OCI-LY7 (cell line): ENCODE results near the gene BRD1. TPM values are rescaled to one million over a fixed set of nuclear protein-coding genes. Genes with fewer than 3 reads are reported as not detected.
"Not testable (repeated sequence)": the region's sequence is repeated elsewhere in the genome, so short reads cannot be mapped to it uniquely, and the experiment has no call there.

Experiments used
- BruUV-seq: library from RNA; stranded (reverse); fragments of 400-500 nt; replicated peaks from 2 replicates; lab custom pipeline; 2021; lab: Mats Ljungman, UMichigan
- CTCF ChIA-PET: fragments of 300-600 bp; sonication (Branson Sonifier 250); formaldehyde crosslinking; loops from one replicate; lab custom pipeline; 2022; ENCODE audit warnings: antibody characterized with exemption; ENCODE audit not compliant: unreplicated experiment; lab: Charles Lee
- POLR2A ChIA-PET: fragments of 300-600 bp; sonication (Branson Sonifier 250); formaldehyde crosslinking; loops from one replicate; lab custom pipeline; 2022; ENCODE audit warnings: antibody characterized with exemption; lab: Charles Lee
- DNase-seq: peaks from one replicate; pipeline ENCODE4 v3.0.0-alpha.2; 2015; ENCODE audit warnings: low spot score
- H2AFZ ChIP-seq: fragments of 200-600 bp; sonication (generic), shearing (Covaris generic); 2 replicates; pipeline ENCODE4 v1.6.1; 2014; ENCODE audit warnings: mild to moderate bottlenecking, antibody characterized with exemption, low read length, moderate library complexity
- H3K27ac ChIP-seq: fragments of 200-600 bp; sonication (generic); 2 replicates; pipeline ENCODE4 v1.5.1; 2014; ENCODE audit warnings: mixed run types, low read depth, mild to moderate bottlenecking, moderate library complexity, low read length, inconsistent platforms; ENCODE audit not compliant: poor library complexity, severe bottlenecking
- H3K36me3 ChIP-seq: fragments of 200-600 bp; sonication (generic); 2 replicates; pipeline ENCODE4 v1.6.1; 2014; ENCODE audit warnings: mild to moderate bottlenecking, antibody characterized with exemption, low read length, moderate library complexity, mixed read lengths; ENCODE audit not compliant: insufficient read depth
- H3K4me1 ChIP-seq: fragments of 200-600 bp; sonication (generic); 2 replicates; pipeline ENCODE4 v1.5.1; 2014; ENCODE audit warnings: mild to moderate bottlenecking, low read length; ENCODE audit not compliant: insufficient read depth, poor library complexity, severe bottlenecking
- H3K4me2 ChIP-seq: fragments of 200-600 bp; sonication (generic); 2 replicates; pipeline ENCODE4 v1.6.1; 2014; ENCODE audit warnings: mild to moderate bottlenecking, low read length
- H3K4me3 ChIP-seq: fragments of 200-600 bp; sonication (generic); 2 replicates; pipeline ENCODE4 v1.5.1; 2014; ENCODE audit warnings: mild to moderate bottlenecking, low read depth, low read length; ENCODE audit not compliant: poor library complexity, severe bottlenecking
- H3K79me2 ChIP-seq: fragments of 200-600 bp; sonication (generic); 2 replicates; pipeline ENCODE4 v1.6.1; 2016; ENCODE audit warnings: low read depth, mild to moderate bottlenecking, low read length, moderate library complexity, mixed read lengths; ENCODE audit not compliant: insufficient read depth
- H3K9me2 ChIP-seq: fragments of 200-600 bp; sonication (generic); 2 replicates; pipeline ENCODE4 v1.6.1; 2016; ENCODE audit warnings: mild to moderate bottlenecking, low read length, mixed read lengths; ENCODE audit not compliant: insufficient read depth
- H3K9me3 ChIP-seq: fragments of 200-600 bp; sonication (generic); 2 replicates; pipeline ENCODE4 v1.6.1; 2014; ENCODE audit warnings: mild to moderate bottlenecking, mixed run types, low read length, mixed read lengths
- H4K20me1 ChIP-seq: fragments of 200-600 bp; sonication (generic); 2 replicates; pipeline ENCODE4 v1.6.1; 2014; ENCODE audit warnings: mild to moderate bottlenecking, antibody characterized with exemption, low read length, moderate library complexity, mixed read lengths; ENCODE audit not compliant: insufficient read depth
- EZH2phosphoT487 ChIP-seq: fragments of 200-600 bp; sonication (generic); IDR thresholded peaks from 2 replicates; pipeline ENCODE4 v1.6.1; 2018; ENCODE audit warnings: low read depth, borderline replicate concordance, mild to moderate bottlenecking, mixed run types, antibody characterized with exemption, low read length, moderate library complexity, mixed read lengths
- intact Hi-C: fragments of 100-400 bp; cut with micrococcal nuclease; formaldehyde crosslinking; loops from one replicate; pipeline ENCODE4 v1.10.0; 2022; ENCODE audit not compliant: unreplicated experiment
- total RNA-seq, 2 experiments: library from RNA; depleted of rRNA in 1 of 2; stranded (reverse); fragments of >200 nt in 1 of 2; shearing (Covaris generic) in 1 of 2; gene quantifications; 2 replicates each; pipeline ENCODE4 v1.2.3, GENCODE V29; 2014 to 2022
- TF ChIP-seq, protein P1 (sequence below): fragments of 200-600 bp; sonication (generic); conservative IDR thresholded peaks from 2 replicates; pipeline ENCODE4 v1.5.1; 2014; ENCODE audit warnings: mild to moderate bottlenecking, antibody characterized with exemption, low read length, moderate library complexity, mixed read lengths

The BRD1 gene
- total RNA-seq, 2 experiments from 2014 or later, result 38.1 to 46.6 TPM

DNA sequence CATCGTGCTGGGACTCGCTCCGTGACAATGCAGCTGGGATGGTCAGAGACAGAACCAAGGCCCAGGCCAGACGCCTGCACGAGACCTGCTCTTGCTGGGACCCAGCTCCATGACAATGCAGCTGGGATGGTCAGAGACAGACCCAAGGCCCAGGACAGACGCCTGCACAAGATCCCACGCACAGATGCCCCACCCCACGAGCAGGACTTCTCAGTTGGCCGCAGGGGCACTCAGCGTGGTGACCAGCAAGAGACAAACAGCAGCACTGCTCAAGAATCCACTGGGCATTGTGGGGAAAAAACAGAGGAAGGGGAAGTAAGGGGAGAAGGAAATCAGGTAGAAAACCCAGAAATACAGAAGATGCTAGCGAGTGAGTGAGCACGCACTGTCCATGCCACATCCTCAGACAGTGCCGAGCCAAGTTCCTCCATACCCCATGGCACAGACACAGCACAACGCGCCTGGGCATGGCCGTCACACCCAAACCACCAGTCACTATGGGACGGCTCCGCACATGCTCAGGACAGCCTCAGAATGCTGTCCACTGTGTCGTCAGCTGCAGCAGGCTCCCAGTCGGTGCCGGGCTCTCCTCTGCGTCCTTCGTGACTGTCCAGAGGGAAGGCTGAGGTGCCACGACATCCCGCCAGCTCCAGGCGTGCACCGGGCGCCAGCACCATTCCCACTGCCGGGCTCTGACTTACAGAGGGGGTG lies 44.5 kb downstream of the BRD1 start:
- Histone ChIP-seq H3K4me3 (no peak overlapping the region), H3K9me3 (no peaks in the 10 kb centered on the region), H4K20me1 (no peaks in the 10 kb centered on the region), H3K4me2 (no peak overlapping the region), H3K9me2 (no peaks in the 10 kb centered on the region), H3K4me1 (no peaks in the 10 kb centered on the region), H3K36me3 (peaks cover 55% of the 10 kb centered on the region), H3K27ac (no peak overlapping the region), H2AFZ (no peak overlapping the region), H3K79me2 (no peaks in the 10 kb centered on the region)
- no peak for DNase-seq
- ChIA-PET POLR2A (no interaction called here), CTCF (no interaction called here)
- TF ChIP-seq, protein P1, sequence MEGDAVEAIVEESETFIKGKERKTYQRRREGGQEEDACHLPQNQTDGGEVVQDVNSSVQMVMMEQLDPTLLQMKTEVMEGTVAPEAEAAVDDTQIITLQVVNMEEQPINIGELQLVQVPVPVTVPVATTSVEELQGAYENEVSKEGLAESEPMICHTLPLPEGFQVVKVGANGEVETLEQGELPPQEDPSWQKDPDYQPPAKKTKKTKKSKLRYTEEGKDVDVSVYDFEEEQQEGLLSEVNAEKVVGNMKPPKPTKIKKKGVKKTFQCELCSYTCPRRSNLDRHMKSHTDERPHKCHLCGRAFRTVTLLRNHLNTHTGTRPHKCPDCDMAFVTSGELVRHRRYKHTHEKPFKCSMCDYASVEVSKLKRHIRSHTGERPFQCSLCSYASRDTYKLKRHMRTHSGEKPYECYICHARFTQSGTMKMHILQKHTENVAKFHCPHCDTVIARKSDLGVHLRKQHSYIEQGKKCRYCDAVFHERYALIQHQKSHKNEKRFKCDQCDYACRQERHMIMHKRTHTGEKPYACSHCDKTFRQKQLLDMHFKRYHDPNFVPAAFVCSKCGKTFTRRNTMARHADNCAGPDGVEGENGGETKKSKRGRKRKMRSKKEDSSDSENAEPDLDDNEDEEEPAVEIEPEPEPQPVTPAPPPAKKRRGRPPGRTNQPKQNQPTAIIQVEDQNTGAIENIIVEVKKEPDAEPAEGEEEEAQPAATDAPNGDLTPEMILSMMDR, result no peak
- no peak for TF ChIP-seq EZH2phosphoT487
- intact Hi-C loops, result no loop called here
- BruUV-seq, result no TSS peak

DNA sequence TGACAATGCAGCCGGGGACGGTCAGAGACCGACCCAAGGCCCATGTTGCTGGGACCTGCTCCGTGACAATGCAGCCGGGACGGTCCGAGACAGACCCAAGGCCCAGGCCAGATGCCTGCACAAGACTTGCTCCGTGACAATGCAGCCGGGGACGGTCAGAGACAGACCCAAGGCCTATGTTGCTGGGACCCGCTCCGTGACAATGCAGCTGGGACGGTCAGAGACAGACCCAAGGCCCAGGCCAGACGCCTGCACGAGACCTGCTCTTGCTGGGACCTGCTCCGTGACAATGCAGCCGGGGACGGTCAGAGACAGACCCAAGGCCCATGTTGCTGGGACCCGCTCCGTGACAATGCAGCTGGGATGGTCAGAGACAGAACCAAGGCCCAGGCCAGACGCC lies 45.8 kb downstream of the BRD1 start:
- H3K79me2 ChIP-seq, H3K9me2 ChIP-seq, H3K4me2 ChIP-seq, H3K9me3 ChIP-seq, DNase-seq, BruUV-seq, POLR2A ChIA-PET, H4K20me1 ChIP-seq, H2AFZ ChIP-seq, H3K27ac ChIP-seq, H3K4me3 ChIP-seq, H3K4me1 ChIP-seq, CTCF ChIA-PET, intact Hi-C loops: not testable (repeated sequence)
- peaks cover 55% of the 10 kb centered on the region for H3K36me3 ChIP-seq

- H3K4me3 ChIP-seq, result no peak overlapping the region
- POLR2A ChIA-PET, result no interaction called here
- intact Hi-C loops, result no loop called here
- H3K36me3 ChIP-seq, result peaks cover 55% of the 10 kb centered on the region
- DNase-seq, result no peak
- BruUV-seq, result no TSS peak
- CTCF ChIA-PET, result no interaction called here
- TF ChIP-seq, protein P1, result no peak
- TF ChIP-seq EZH2phosphoT487, result no peak
- H2AFZ ChIP-seq, result no peak overlapping the region
- H3K9me3 ChIP-seq, result no peaks in the 10 kb centered on the region
- no peak overlapping the region for H3K4me2 ChIP-seq
- no peaks in the 10 kb centered on the region for H3K9me2 ChIP-seq
- no peaks in the 10 kb centered on the region for H4K20me1 ChIP-seq
- no peak overlapping the region for H3K27ac ChIP-seq
- H3K79me2 ChIP-seq, result no peaks in the 10 kb centered on the region
- H3K4me1 ChIP-seq, result no peaks in the 10 kb centered on the region
Measured at GRCh38 chr22:49781289-49781782, 46.3 kb downstream of the BRD1 start.
